ENCODE results near the gene INAFM2.

Gene INAFM2

GRCh38 chr15:40365624-40366456, 42.3 kb downstream of the INAFM2 start:
- no peak overlapping the region for H3K4me3 ChIP-seq (ENCODE audit: low read depth, low read length)
- H3K4me1 ChIP-seq (ENCODE audit: control insufficient read depth, insufficient read depth, low read length, unreplicated experiment) = peaks cover 5% of the 10 kb centered on the region
- no peak overlapping the region for H2AFZ ChIP-seq (ENCODE audit: low read length, unreplicated experiment)
- no peaks in the 10 kb centered on the region for H3K36me3 ChIP-seq (ENCODE audit: insufficient read depth, low read length)
- peaks cover 5% of the 10 kb centered on the region for H3K79me2 ChIP-seq (ENCODE audit: control insufficient read depth, insufficient read depth, low read length, unreplicated experiment)
- no peak overlapping the region for H3K27ac ChIP-seq (ENCODE audit: low read depth, low read length)
- H3K27me3 ChIP-seq (ENCODE audit: insufficient read depth, low read length) = no peaks in the 10 kb centered on the region

DNA sequence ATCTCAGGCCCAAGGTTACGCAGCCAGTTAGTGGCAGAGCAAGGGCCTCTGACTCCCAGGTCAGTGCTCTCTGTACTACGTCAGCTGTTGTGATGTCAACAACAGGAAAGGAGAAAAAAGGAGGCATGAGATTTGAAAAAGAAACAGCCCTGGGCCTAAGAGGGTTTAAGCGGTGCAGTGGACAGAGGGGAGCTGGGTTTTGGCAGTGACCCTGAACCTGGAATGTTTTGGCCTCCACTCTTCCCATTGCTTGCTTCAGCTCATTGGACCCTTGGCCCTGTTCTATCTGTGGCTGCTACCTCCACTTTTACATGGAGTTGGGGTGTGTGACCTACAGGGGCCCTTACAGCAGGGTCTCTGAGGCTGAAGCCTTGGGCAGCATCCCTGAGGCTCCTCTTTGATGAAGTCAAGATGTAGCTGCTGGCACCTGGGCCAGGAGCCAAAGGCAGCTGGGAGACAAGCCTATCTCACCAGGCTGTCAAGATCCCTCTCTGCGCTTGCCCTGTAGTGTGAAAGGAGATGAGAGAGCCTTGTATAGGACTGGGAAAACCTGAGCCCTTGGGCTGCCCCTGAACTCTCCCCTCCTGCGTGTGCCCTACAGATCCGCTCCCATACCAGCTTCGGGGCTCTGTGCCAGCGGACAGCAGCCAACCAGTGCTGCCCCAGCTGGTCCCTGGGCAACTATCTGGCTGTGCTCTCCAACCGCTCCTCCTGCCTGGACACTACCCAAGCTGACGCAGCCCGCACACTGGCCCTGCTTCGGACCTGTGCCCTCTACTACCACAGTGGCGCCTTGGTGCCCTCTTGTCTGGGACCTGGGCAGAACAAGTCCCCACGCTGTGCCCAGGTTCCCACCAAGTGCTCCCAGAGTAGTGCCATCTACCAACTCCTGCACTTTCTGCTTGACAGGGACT, 43.2 kb downstream of the INAFM2 start:
- H3K36me3 ChIP-seq (ENCODE audit: insufficient read depth, low read length) = no peaks in the 10 kb centered on the region
- H3K27ac ChIP-seq (ENCODE audit: low read depth, low read length) = no peak overlapping the region
- peaks cover 5% of the 10 kb centered on the region for H3K79me2 ChIP-seq (ENCODE audit: control insufficient read depth, insufficient read depth, low read length, unreplicated experiment)
- no peak overlapping the region for H2AFZ ChIP-seq (ENCODE audit: low read length, unreplicated experiment)
- H3K4me1 ChIP-seq (ENCODE audit: control insufficient read depth, insufficient read depth, low read length, unreplicated experiment) = peaks cover 5% of the 10 kb centered on the region
- H3K27me3 ChIP-seq (ENCODE audit: insufficient read depth, low read length) = no peaks in the 10 kb centered on the region
- no peak overlapping the region for H3K4me3 ChIP-seq (ENCODE audit: low read depth, low read length)

GRCh38 chr15:40367371-40367685, 43.8 kb downstream of the INAFM2 start:
- H3K36me3 ChIP-seq (ENCODE audit: insufficient read depth, low read length) = no peaks in the 10 kb centered on the region
- H3K27ac ChIP-seq (ENCODE audit: low read depth, low read length) = no peak overlapping the region
- peaks cover 6% of the 10 kb centered on the region for H3K4me1 ChIP-seq (ENCODE audit: control insufficient read depth, insufficient read depth, low read length, unreplicated experiment)
- H3K4me3 ChIP-seq (ENCODE audit: low read depth, low read length) = no peak overlapping the region
- peaks cover 5% of the 10 kb centered on the region for H3K79me2 ChIP-seq (ENCODE audit: control insufficient read depth, insufficient read depth, low read length, unreplicated experiment)
- H2AFZ ChIP-seq (ENCODE audit: low read length, unreplicated experiment) = no peak overlapping the region
- H3K27me3 ChIP-seq (ENCODE audit: insufficient read depth, low read length) = no peaks in the 10 kb centered on the region

GRCh38 chr15:40367686-40368611, 44.5 kb downstream of the INAFM2 start:
- Histone ChIP-seq H3K4me1 (ENCODE audit: control insufficient read depth, insufficient read depth, low read length, unreplicated experiment) (peaks cover 13% of the 10 kb centered on the region), H2AFZ (ENCODE audit: low read length, unreplicated experiment) (peak overlapping the region; percentile 67), H3K79me2 (ENCODE audit: control insufficient read depth, insufficient read depth, low read length, unreplicated experiment) (peaks cover 5% of the 10 kb centered on the region), H3K36me3 (ENCODE audit: insufficient read depth, low read length) (no peaks in the 10 kb centered on the region), H3K27ac (ENCODE audit: low read depth, low read length) (no peak overlapping the region), H3K27me3 (ENCODE audit: insufficient read depth, low read length) (no peaks in the 10 kb centered on the region), H3K4me3 (ENCODE audit: low read depth, low read length) (peak overlapping the region; percentile 66)

GRCh38 chr15:40368719-40369473, 45.4 kb downstream of the INAFM2 start:
- peak overlapping the region; percentile 67 for H2AFZ ChIP-seq (ENCODE audit: low read length, unreplicated experiment)

GRCh38 chr15:40369474-40369869, 46.0 kb downstream of the INAFM2 start:
- Histone ChIP-seq H3K36me3 (ENCODE audit: insufficient read depth, low read length) (no peaks in the 10 kb centered on the region), H3K79me2 (ENCODE audit: control insufficient read depth, insufficient read depth, low read length, unreplicated experiment) (peaks cover 5% of the 10 kb centered on the region), H3K27ac (ENCODE audit: low read depth, low read length) (no peak overlapping the region), H3K4me1 (ENCODE audit: control insufficient read depth, insufficient read depth, low read length, unreplicated experiment) (peaks cover 15% of the 10 kb centered on the region), H2AFZ (ENCODE audit: low read length, unreplicated experiment) (no peak overlapping the region), H3K4me3 (ENCODE audit: low read depth, low read length) (no peak overlapping the region), H3K27me3 (ENCODE audit: insufficient read depth, low read length) (no peaks in the 10 kb centered on the region)

More at GRCh38 chr15:40368719-40369473, 45.4 kb downstream of the INAFM2 start:
- Histone ChIP-seq H3K79me2 (ENCODE audit: control insufficient read depth, insufficient read depth, low read length, unreplicated experiment) (peaks cover 5% of the 10 kb centered on the region), H3K27me3 (ENCODE audit: insufficient read depth, low read length) (no peaks in the 10 kb centered on the region), H3K36me3 (ENCODE audit: insufficient read depth, low read length) (no peaks in the 10 kb centered on the region), H3K4me1 (ENCODE audit: control insufficient read depth, insufficient read depth, low read length, unreplicated experiment) (peaks cover 15% of the 10 kb centered on the region), H3K4me3 (ENCODE audit: low read depth, low read length) (no peak overlapping the region), H3K27ac (ENCODE audit: low read depth, low read length) (no peak overlapping the region)

DNA sequence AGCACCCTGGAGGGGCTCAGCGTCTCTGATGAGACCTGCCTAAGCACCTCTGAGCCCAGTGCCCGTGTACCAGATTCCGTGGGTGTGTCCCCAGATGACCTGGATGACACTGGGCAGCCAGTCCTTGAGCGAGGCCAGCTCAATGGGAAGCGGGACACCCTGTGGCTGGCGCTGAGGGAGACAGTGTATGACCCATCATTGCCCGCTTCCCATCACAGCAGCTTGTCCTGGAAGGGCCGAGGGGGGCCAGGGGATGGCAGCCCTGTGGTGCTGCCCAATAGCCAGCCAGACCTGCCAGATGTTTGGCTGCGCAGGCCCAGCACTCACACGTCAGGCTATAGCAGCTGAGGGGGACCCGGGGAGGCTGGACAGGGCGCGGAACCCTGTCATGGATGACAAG, 46.5 kb downstream of the INAFM2 start:
- H2AFZ ChIP-seq (ENCODE audit: low read length, unreplicated experiment) = no peak overlapping the region
- no peak overlapping the region for H3K27ac ChIP-seq (ENCODE audit: low read depth, low read length)
- H3K4me1 ChIP-seq (ENCODE audit: control insufficient read depth, insufficient read depth, low read length, unreplicated experiment) = peaks cover 15% of the 10 kb centered on the region
- no peaks in the 10 kb centered on the region for H3K36me3 ChIP-seq (ENCODE audit: insufficient read depth, low read length)
- no peak overlapping the region for H3K4me3 ChIP-seq (ENCODE audit: low read depth, low read length)
- H3K27me3 ChIP-seq (ENCODE audit: insufficient read depth, low read length) = no peaks in the 10 kb centered on the region
- peaks cover 5% of the 10 kb centered on the region for H3K79me2 ChIP-seq (ENCODE audit: control insufficient read depth, insufficient read depth, low read length, unreplicated experiment)

- Histone ChIP-seq H3K27ac (ENCODE audit: low read depth, low read length) (no peak overlapping the region), H3K4me3 (ENCODE audit: low read depth, low read length) (no peak overlapping the region), H3K79me2 (ENCODE audit: control insufficient read depth, insufficient read depth, low read length, unreplicated experiment) (peaks cover 5% of the 10 kb centered on the region), H2AFZ (ENCODE audit: low read length, unreplicated experiment) (peak overlapping the region; percentile 25), H3K27me3 (ENCODE audit: insufficient read depth, low read length) (no peaks in the 10 kb centered on the region), H3K36me3 (ENCODE audit: insufficient read depth, low read length) (no peaks in the 10 kb centered on the region), H3K4me1 (ENCODE audit: control insufficient read depth, insufficient read depth, low read length, unreplicated experiment) (peaks cover 15% of the 10 kb centered on the region)
Measured at GRCh38 chr15:40372981-40373380, 49.5 kb downstream of the INAFM2 start.
